Stimulated activated CD4-positive, alpha-beta T cell treated with anti-CD3 and anti-CD28 coated beads, Interleukin-1b, Interleukin-23, amount 100 ng/mL, for 48 hours (primary cell): ENCODE measurements around the gene RSBN1L.
"Not testable (repeated sequence)": the region's sequence is repeated elsewhere in the genome, so short reads cannot be mapped to it uniquely, and the experiment has no call there.

ENCODE experiments used
- DNase-seq: peaks from one replicate; pipeline ENCODE4 v3.0.0-alpha.2; 2020

Gene RSBN1L

GRCh38 chr7:77690289-77690688, 6.0 kb upstream of the RSBN1L start:
- no peak for DNase-seq

GRCh38 chr7:77691892-77692491, 4.3 kb upstream of the RSBN1L start:
- DNase-seq: no peak

- DNase-seq: no peak
Observed at GRCh38 chr7:77693830-77694583, 2.3 kb upstream of the RSBN1L start.

GRCh38 chr7:77696643-77697534, 630 bp downstream of the RSBN1L start:
- DNase-seq: peak; percentile 58

GRCh38 chr7:77697535-77697831, 1.2 kb downstream of the RSBN1L start:
- no peak for DNase-seq

GRCh38 chr7:77698042-77698625, 1.9 kb downstream of the RSBN1L start:
- no peak for DNase-seq

GRCh38 chr7:77699056-77699455, 2.8 kb downstream of the RSBN1L start:
- DNase-seq: no peak

- DNase-seq: no peak
Observed at GRCh38 chr7:77702513-77702912, 6.3 kb downstream of the RSBN1L start.

- no peak for DNase-seq
Observed at GRCh38 chr7:77702968-77703472, 6.8 kb downstream of the RSBN1L start.

GRCh38 chr7:77703669-77704068, 7.4 kb downstream of the RSBN1L start:
- DNase-seq: not testable (repeated sequence)

- no peak for DNase-seq
Observed at GRCh38 chr7:77707504-77707992, 11.3 kb downstream of the RSBN1L start.

- DNase-seq: no peak
Observed at GRCh38 chr7:77710067-77710466, 13.8 kb downstream of the RSBN1L start.

- no peak for DNase-seq
Observed at GRCh38 chr7:77710861-77711260, 14.6 kb downstream of the RSBN1L start.

GRCh38 chr7:77714195-77714594, 17.9 kb downstream of the RSBN1L start:
- no peak for DNase-seq

- not testable (repeated sequence) for DNase-seq
Observed at GRCh38 chr7:77714931-77715330, 18.7 kb downstream of the RSBN1L start.

- no peak for DNase-seq
Observed at GRCh38 chr7:77716804-77717203, 20.5 kb downstream of the RSBN1L start.

GRCh38 chr7:77717566-77717965, 21.3 kb downstream of the RSBN1L start:
- not testable (repeated sequence) for DNase-seq

GRCh38 chr7:77727527-77727926, 31.3 kb downstream of the RSBN1L start:
- no peak for DNase-seq

GRCh38 chr7:77727936-77728701, 31.9 kb downstream of the RSBN1L start:
- DNase-seq: no peak

- DNase-seq: no peak
Observed at GRCh38 chr7:77729574-77730348, 33.5 kb downstream of the RSBN1L start.

GRCh38 chr7:77731716-77732115, 35.5 kb downstream of the RSBN1L start:
- DNase-seq: no peak
